Neural progenitor cell (in vitro differentiated cells): Measurements from ENCODE around the gene ZNF521.

ENCODE experiments used
- CTCF ChIP-seq: fragments of 200-600 bp; sonication (generic); IDR thresholded peaks from 2 replicates; pipeline ENCODE4 v1.5.1; 2017; ENCODE audit warnings: antibody characterized with exemption, mild to moderate bottlenecking
- EZH2 ChIP-seq: fragments of 200-600 bp; sonication (generic); IDR thresholded peaks from 2 replicates; pipeline ENCODE4 v1.6.1; 2017; ENCODE audit warnings: antibody characterized with exemption, mild to moderate bottlenecking, moderate library complexity
- EZH2phosphoT487 ChIP-seq: fragments of 200-600 bp; sonication (generic); IDR thresholded peaks from 2 replicates; pipeline ENCODE4 v1.6.1; 2017; ENCODE audit warnings: antibody characterized with exemption

GRCh38 chr18:25126751-25127150, 225.2 kb downstream of the ZNF521 start:
- TF ChIP-seq EZH2phosphoT487 (no peak), CTCF (no peak), EZH2 (no peak)
